Gastroesophageal sphincter (tissue), 3 donors: Measurements from ENCODE around the gene NOD2.

ENCODE experiments used
- CTCF ChIP-seq, 4 experiments: fragments of 200-600 bp in 2 of 4; fragments of 450-650 bp in 2 of 4; sonication (generic) in 1 of 4; IDR thresholded peaks; one replicate each; pipeline ENCODE4 v1.5.1; 2017 to 2019; ENCODE audit warnings: antibody characterized with exemption in 4 of 4, mild to moderate bottlenecking in 2 of 4, moderate library complexity in 2 of 4
- EP300 ChIP-seq: sonication (generic); formaldehyde crosslinking; IDR thresholded peaks from one replicate; pipeline ENCODE4 v1.6.1; 2017; ENCODE audit warnings: antibody characterized with exemption, mild to moderate bottlenecking
- POLR2A ChIP-seq, 2 donors: fragments of 450-650 bp; IDR thresholded peaks; one replicate each; pipeline ENCODE4 v1.6.1; 2017; ENCODE audit warnings: antibody characterized with exemption in 2 of 2, mild to moderate bottlenecking in 2 of 2, moderate library complexity in 1 of 2
- POLR2AphosphoS5 ChIP-seq: sonication (generic); formaldehyde crosslinking; IDR thresholded peaks from one replicate; pipeline ENCODE4 v1.6.1; 2017; ENCODE audit warnings: antibody characterized with exemption

DNA sequence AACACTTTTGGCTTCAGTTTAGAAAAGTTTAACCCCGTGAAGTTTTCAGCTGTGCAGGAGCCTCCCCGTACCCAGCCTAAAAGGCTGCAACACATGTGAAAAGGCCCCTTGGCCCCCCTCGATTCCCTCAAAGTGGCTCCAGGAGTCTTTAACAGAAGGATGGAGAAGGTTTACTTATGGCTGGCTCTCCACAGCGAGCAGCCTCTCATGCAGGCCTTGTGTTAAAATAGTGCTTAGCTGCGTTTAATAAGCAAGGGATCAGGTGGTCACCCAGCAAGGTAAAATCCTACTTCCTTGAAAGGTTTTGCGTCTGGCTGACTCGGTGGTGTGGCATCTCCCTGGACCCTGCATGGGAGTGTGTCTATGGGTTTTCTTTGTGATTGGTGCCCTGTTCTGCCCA lies 40.1 kb downstream of the NOD2 start:
- TF ChIP-seq EP300, result no peak
- TF ChIP-seq CTCF (IDR thresholded peaks at IDR 0.05), result no peak
- TF ChIP-seq POLR2A (IDR thresholded peaks at IDR 0.05), result no peak
- no peak for TF ChIP-seq POLR2AphosphoS5
